K562 (cell line): ENCODE data around the gene SEZ6L. TPM values are rescaled to one million over a fixed set of nuclear protein-coding genes. Genes with fewer than 3 reads are reported as not detected.

Experiments
- ATAC-seq: fragments of 200-7000 bp; cut with Tn5 transposase; 3 replicates; pipeline ENCODE4 v1.9.1; 2020; ENCODE audit warnings: moderate library complexity
- BruUV-seq: library from RNA; stranded (reverse); fragments of 400-500 nt; replicated peaks from 2 replicates; lab custom pipeline; 2021; lab: Mats Ljungman, UMichigan
- CTCF ChIA-PET: fragments of 300-600 bp; formaldehyde crosslinking; extraction: SDS; loops from one replicate; lab custom pipeline; 2021; ENCODE audit warnings: low intra/inter-chr PET ratio; lab: Yijun Ruan, JAX
- POLR2A ChIA-PET: fragments of 300-600, 350-650 bp; sonication (Branson Sonifier 250); formaldehyde crosslinking; extraction: SDS; loops from one replicate; lab custom pipeline; 2021; ENCODE audit warnings: antibody characterized with exemption, inconsistent platforms; lab: Yijun Ruan, JAX
- DNase-seq, 4 experiments: peaks; one replicate each; pipeline versions ENCODE4 v3.0.0 to v3.0.0-alpha.2; 2011 to 2018; ENCODE audit warnings: low spot score in 3 of 4, mixed read lengths in 3 of 4; ENCODE audit errors: extremely low read depth in 1 of 4
- FAIRE-seq: peaks from 2 replicates; lab custom pipeline; 2011; peaks lifted over from hg19 to GRCh38; lab: Jason Lieb, UNC
- H2AFZ ChIP-seq: 2 replicates; pipeline ENCODE4 v1.6.0; 2011; ENCODE audit warnings: low read depth, low read length, control low read depth, inconsistent platforms
- H3K27ac ChIP-seq: fragments of 200-600 bp; 3 replicates; pipeline ENCODE4 v1.8.0; 2011; ENCODE audit warnings: low read depth, mild to moderate bottlenecking, control low read depth, inconsistent platforms, low read length, moderate library complexity, mixed read lengths; ENCODE audit errors: extremely low read depth
- H3K27me3 ChIP-seq, 2 experiments: fragments of 300-600 bp in 1 of 2; 2 replicates in 1 of 2; 3 replicates in 1 of 2; pipeline versions ENCODE4 v1.6.0 to v1.8.0; 2011; ENCODE audit warnings: inconsistent platforms in 2 of 2, low read length in 2 of 2, mild to moderate bottlenecking in 1 of 2, mixed read lengths in 1 of 2, moderate library complexity in 1 of 2; ENCODE audit not compliant: control insufficient read depth in 2 of 2, insufficient read depth in 2 of 2
- H3K36me3 ChIP-seq: fragments of 300-600 bp; 3 replicates; pipeline ENCODE4 v1.8.0; 2011; ENCODE audit warnings: mild to moderate bottlenecking, low read length, inconsistent platforms; ENCODE audit not compliant: control insufficient read depth, insufficient read depth
- H3K4me1 ChIP-seq, 2 experiments: fragments of 200-600 bp in 1 of 2; replicated peaks in 1 of 2; 2 replicates in 1 of 2; 3 replicates in 1 of 2; pipeline versions ENCODE4 v1.5.1 to v1.8.0; 2011; ENCODE audit warnings: inconsistent platforms in 2 of 2, low read length in 2 of 2, mild to moderate bottlenecking in 1 of 2, mixed read lengths in 1 of 2, moderate library complexity in 1 of 2; ENCODE audit not compliant: control insufficient read depth in 2 of 2, insufficient read depth in 2 of 2
- H3K4me2 ChIP-seq: 2 replicates; pipeline ENCODE4 v1.6.1; 2011; ENCODE audit warnings: low read length, control low read depth, inconsistent platforms, mixed read lengths; ENCODE audit not compliant: insufficient read depth
- H3K4me3 ChIP-seq: fragments of 200-600 bp; sonication (generic), shearing (Covaris generic); 2 replicates; pipeline ENCODE4 v1.5.1; 2016; ENCODE audit warnings: control low read depth, inconsistent platforms
- H3K79me2 ChIP-seq: fragments of 200-600 bp; 3 replicates; pipeline ENCODE4 v1.8.0; 2011; ENCODE audit warnings: low read length, inconsistent platforms; ENCODE audit not compliant: control insufficient read depth, insufficient read depth
- H3K9ac ChIP-seq, 2 experiments: 2 replicates each; pipeline versions ENCODE4 v1.6.0 to v1.6.1; 2011; ENCODE audit warnings: low read depth in 2 of 2, low read length in 2 of 2, control low read depth in 1 of 2, inconsistent platforms in 1 of 2, mild to moderate bottlenecking in 1 of 2, mixed read lengths in 1 of 2; ENCODE audit not compliant: insufficient read depth in 1 of 2
- H3K9me1 ChIP-seq: one replicate; pipeline ENCODE4 v1.6.0; 2011; ENCODE audit warnings: inconsistent platforms, mild to moderate bottlenecking, low read length, moderate library complexity; ENCODE audit not compliant: control insufficient read depth, insufficient read depth
- H3K9me3 ChIP-seq: replicated peaks from 2 replicates; pipeline ENCODE4 v1.5.1; 2011; ENCODE audit warnings: low read depth, low read length, inconsistent platforms; ENCODE audit not compliant: control insufficient read depth, insufficient read depth
- H4K20me1 ChIP-seq: replicated peaks from 2 replicates; pipeline ENCODE4 v1.6.1; 2011; ENCODE audit warnings: low read length, inconsistent platforms, mixed read lengths; ENCODE audit not compliant: control insufficient read depth, insufficient read depth
- MTA1 ChIP-seq: fragments of 450-650 bp; IDR thresholded peaks from 2 replicates; pipeline ENCODE4 v1.6.1; 2017; ENCODE audit warnings: borderline replicate concordance
- NCOA6 ChIP-seq: fragments of 450-650 bp; IDR thresholded peaks from 2 replicates; pipeline ENCODE4 v1.6.1; 2017; ENCODE audit warnings: mild to moderate bottlenecking
- NEUROD1 ChIP-seq: fragments of 150-350 bp; IDR thresholded peaks from 2 replicates; pipeline ENCODE4 v1.6.1; 2014; ENCODE audit warnings: borderline replicate concordance, low read length, low read depth; ENCODE audit not compliant: partially characterized antibody
- TGIF2 ChIP-seq: sonication (generic); formaldehyde crosslinking; IDR thresholded peaks from 2 replicates; pipeline ENCODE4 v1.8.1; 2022; ENCODE audit warnings: mild to moderate bottlenecking, missing genetic modification reagents, moderate library complexity
- TSC22D4 ChIP-seq: fragments of 450-650 bp; IDR thresholded peaks from 2 replicates; pipeline ENCODE4 v1.6.1; 2016; ENCODE audit warnings: missing genetic modification characterization, missing biosample characterization, control low read depth
- XRCC5 ChIP-seq: fragments of 200-400 bp; formaldehyde crosslinking; IDR thresholded peaks from 2 replicates; pipeline ENCODE4 v1.6.1; 2017; ENCODE audit warnings: low read depth, mild to moderate bottlenecking, low read length
- whole genome bisulfite sequencing: fragments of 100-300 bp; shearing (Covaris generic); methylation state at CpG from one replicate; pipeline ENCODE4 v1.1.6; 2016; ENCODE audit warnings: low coverage, mixed read lengths; ENCODE audit not compliant: insufficient coverage; ENCODE audit errors: missing lambda C conversion rate; 5-methylcytosine and 5-hydroxymethylcytosine counted together
- in situ Hi-C: fragments of 300-500 bp; cut with MboI; formaldehyde crosslinking; loops from 4 replicates; pipeline ENCODE4 v1.15.0; 2018; ENCODE audit warnings: inconsistent platforms, mixed read lengths
- intact Hi-C: fragments of 100-400 bp; cut with micrococcal nuclease; formaldehyde crosslinking; loops from 2 replicates; pipeline ENCODE4 v1.14.2; 2022
- polyA plus RNA-seq, 8 experiments: library from polyadenylated mRNA; depleted of rRNA in 4 of 8; stranded (reverse) in 5 of 8; unstranded in 3 of 8; fragments of >200 nt; fragmentation: Nextera tagmentation in 2 of 8; fragmentation: Illumina TruSeq in 1 of 8; extraction: Ambion mirVana in 2 of 8; extraction: Trizol in 1 of 8; gene quantifications; 2 replicates each; pipeline versions ENCODE4 v1.2.1 to v1.2.3, GENCODE V29; 2011 to 2014; ENCODE audit warnings: inconsistent platforms in 1 of 8, missing spikeins in 1 of 8
- total RNA-seq, 7 experiments: library from RNA; depleted of rRNA in 6 of 7; stranded (reverse); fragments of >200 nt in 6 of 7; fragmentation: Illumina TruSeq in 2 of 7; extraction: Trizol in 2 of 7; gene quantifications; 2 replicates each; pipeline versions ENCODE4 v1.2.1 to v1.2.3, GENCODE V29; 2011 to 2021; ENCODE audit warnings: low replicate concordance in 1 of 7
- TF ChIP-seq, protein P1 (sequence below), 2 experiments: fragments of 450-650 bp; IDR thresholded peaks; 2 replicates each; pipeline ENCODE4 v1.6.1; 2016
- TF ChIP-seq, protein P2 (sequence below): IDR thresholded peaks from 2 replicates; pipeline ENCODE4 v1.6.1; 2014; ENCODE audit warnings: antibody characterized with exemption

The SEZ6L gene
- total and polyA plus RNA-seq, 9 of the 15 experiments (the other 6 are each of a cell fraction or from before 2014, with no cell fraction given): not detected

DNA sequence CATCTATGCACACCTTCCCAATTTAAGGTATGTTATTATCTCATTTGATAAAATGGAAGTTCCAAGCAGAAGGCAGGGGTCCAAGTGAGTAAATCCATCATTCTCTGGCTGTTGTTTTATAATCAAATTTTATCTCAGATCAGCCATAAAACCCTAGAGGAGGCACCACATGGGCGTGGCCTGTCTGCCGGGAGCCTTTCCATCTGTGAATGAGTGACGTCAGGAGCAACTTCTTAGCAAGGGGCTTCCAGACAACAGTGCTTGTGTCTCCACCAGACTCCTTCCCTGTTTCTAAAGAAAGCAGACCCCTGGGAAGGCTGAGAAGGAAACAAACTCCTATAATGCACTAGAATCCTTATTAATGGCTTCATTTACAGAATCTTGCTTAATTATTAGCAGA lies 13.5 kb downstream of the SEZ6L start:
- Histone ChIP-seq H3K4me2 (no peak overlapping the region), H3K79me2 (no peaks in the 10 kb centered on the region), H3K9me3 (no peaks in the 10 kb centered on the region), H3K4me1 (no peaks in the 10 kb centered on the region), H3K27ac (no peak overlapping the region), H2AFZ (no peak overlapping the region), H3K9ac (no peak overlapping the region), H3K4me3 (no peak overlapping the region), H4K20me1 (no peaks in the 10 kb centered on the region), H3K36me3 (no peaks in the 10 kb centered on the region), H3K27me3 (no peaks in the 10 kb centered on the region), H3K9me1 (no peaks in the 10 kb centered on the region)
- DNase-seq: peak in 2 of 4 experiments; percentile 10
- POLR2A ChIA-PET: no interaction called here
- CTCF ChIA-PET: no interaction called here
- WGBS: 0% methylated on average over 3 of the region's 3 CpGs
- ATAC-seq: no peak
- intact Hi-C loops (no loop called here), in situ Hi-C loops (no loop called here)
- TF ChIP-seq NCOA6 (no peak), NEUROD1 (no peak), TGIF2 (CRISPR knock-in tag) (no peak), MTA1 (no peak), XRCC5 (no peak), TSC22D4 (tag) (no peak)
- TF ChIP-seq, protein P1, sequence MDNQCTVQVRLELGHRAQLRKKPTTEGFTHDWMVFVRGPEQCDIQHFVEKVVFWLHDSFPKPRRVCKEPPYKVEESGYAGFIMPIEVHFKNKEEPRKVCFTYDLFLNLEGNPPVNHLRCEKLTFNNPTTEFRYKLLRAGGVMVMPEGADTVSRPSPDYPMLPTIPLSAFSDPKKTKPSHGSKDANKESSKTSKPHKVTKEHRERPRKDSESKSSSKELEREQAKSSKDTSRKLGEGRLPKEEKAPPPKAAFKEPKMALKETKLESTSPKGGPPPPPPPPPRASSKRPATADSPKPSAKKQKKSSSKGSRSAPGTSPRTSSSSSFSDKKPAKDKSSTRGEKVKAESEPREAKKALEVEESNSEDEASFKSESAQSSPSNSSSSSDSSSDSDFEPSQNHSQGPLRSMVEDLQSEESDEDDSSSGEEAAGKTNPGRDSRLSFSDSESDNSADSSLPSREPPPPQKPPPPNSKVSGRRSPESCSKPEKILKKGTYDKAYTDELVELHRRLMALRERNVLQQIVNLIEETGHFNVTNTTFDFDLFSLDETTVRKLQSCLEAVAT (IDR thresholded peaks at IDR 0.05): no peak
- TF ChIP-seq, protein P2, sequence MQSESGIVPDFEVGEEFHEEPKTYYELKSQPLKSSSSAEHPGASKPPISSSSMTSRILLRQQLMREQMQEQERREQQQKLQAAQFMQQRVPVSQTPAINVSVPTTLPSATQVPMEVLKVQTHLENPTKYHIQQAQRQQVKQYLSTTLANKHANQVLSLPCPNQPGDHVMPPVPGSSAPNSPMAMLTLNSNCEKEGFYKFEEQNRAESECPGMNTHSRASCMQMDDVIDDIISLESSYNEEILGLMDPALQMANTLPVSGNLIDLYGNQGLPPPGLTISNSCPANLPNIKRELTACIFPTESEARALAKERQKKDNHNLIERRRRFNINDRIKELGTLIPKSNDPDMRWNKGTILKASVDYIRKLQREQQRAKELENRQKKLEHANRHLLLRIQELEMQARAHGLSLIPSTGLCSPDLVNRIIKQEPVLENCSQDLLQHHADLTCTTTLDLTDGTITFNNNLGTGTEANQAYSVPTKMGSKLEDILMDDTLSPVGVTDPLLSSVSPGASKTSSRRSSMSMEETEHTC: no peak
- TF ChIP-seq, all 486 proteins: peak for 0
- FAIRE-seq: no peak
- BruUV-seq: no TSS peak
